Type B pancreatic cell (in vitro differentiated cells): ENCODE measurements around the gene HIVEP2. TPM values are rescaled to one million over a fixed set of nuclear protein-coding genes. Genes with fewer than 3 reads are reported as not detected.

Source experiments
- DNase-seq: peaks from one replicate; pipeline ENCODE4 v3.0.0; 2021; ENCODE audit warnings: mixed read lengths; ENCODE audit not compliant: unreplicated experiment; ENCODE audit errors: extremely low spot score
- H3K27ac Mint-ChIP-seq: 2 replicates; pipeline ENCODE4 v1.8.0; 2021; ENCODE audit warnings: mild to moderate bottlenecking, mixed read lengths
- H3K27me3 Mint-ChIP-seq: 2 replicates; pipeline ENCODE4 v1.8.0; 2021; ENCODE audit warnings: mixed read lengths
- H3K36me3 Mint-ChIP-seq: 2 replicates; pipeline ENCODE4 v1.8.0; 2021; ENCODE audit warnings: mixed read lengths
- H3K4me1 Mint-ChIP-seq: one replicate; pipeline ENCODE4 v1.8.0; 2021; ENCODE audit warnings: mixed read lengths; ENCODE audit not compliant: unreplicated experiment
- H3K4me3 Mint-ChIP-seq: 2 replicates; pipeline ENCODE4 v1.8.0; 2021; ENCODE audit warnings: mild to moderate bottlenecking, mixed read lengths
- H3K9me3 Mint-ChIP-seq: 2 replicates; pipeline ENCODE4 v1.8.0; 2021; ENCODE audit warnings: mixed read lengths
- CTCF ChIP-seq: fragments of 200-600 bp; sonication (generic); conservative IDR thresholded peaks from 2 replicates; pipeline ENCODE4 v1.5.0; 2021; ENCODE audit warnings: antibody characterized with exemption, mild to moderate bottlenecking
- total RNA-seq: library from RNA; stranded (reverse); gene quantifications from 2 replicates; pipeline ENCODE4 v1.2.1, GENCODE V29; 2021; ENCODE audit warnings: low replicate concordance

Gene HIVEP2
- total RNA-seq, 1 donor from 2014 or later: 12.3 TPM

- Mint-ChIP-seq H3K36me3 (no peaks in the 10 kb centered on the region), H3K4me1 (no peaks in the 10 kb centered on the region), H3K4me3 (no peak overlapping the region), H3K27me3 (no peaks in the 10 kb centered on the region), H3K9me3 (no peaks in the 10 kb centered on the region), H3K27ac (no peak overlapping the region)
- no peak for DNase-seq
- TF ChIP-seq CTCF: no peak
These were observed 226.2 kb downstream of the HIVEP2 start for GRCh38 chr6:142718667-142719191.

GRCh38 chr6:142716097-142716496, 228.9 kb downstream of the HIVEP2 start:
- DNase-seq: no peak
- H3K27ac Mint-ChIP-seq: no peak overlapping the region

GRCh38 chr6:142714951-142715785, 229.8 kb downstream of the HIVEP2 start:
- no peak for TF ChIP-seq CTCF
- no peak overlapping the region for H3K27ac Mint-ChIP-seq
- H3K4me3 Mint-ChIP-seq: no peak overlapping the region
- DNase-seq: no peak
- H3K9me3 Mint-ChIP-seq: peaks cover 2% of the 10 kb centered on the region
- no peaks in the 10 kb centered on the region for H3K36me3 Mint-ChIP-seq
- H3K27me3 Mint-ChIP-seq: no peaks in the 10 kb centered on the region
- no peaks in the 10 kb centered on the region for H3K4me1 Mint-ChIP-seq

More at GRCh38 chr6:142716097-142716496, 228.9 kb downstream of the HIVEP2 start:
- no peaks in the 10 kb centered on the region for H3K27me3 Mint-ChIP-seq
- H3K36me3 Mint-ChIP-seq: no peaks in the 10 kb centered on the region
- H3K4me3 Mint-ChIP-seq: no peak overlapping the region
- no peaks in the 10 kb centered on the region for H3K4me1 Mint-ChIP-seq
- H3K9me3 Mint-ChIP-seq: no peaks in the 10 kb centered on the region
- no peak for TF ChIP-seq CTCF

- DNase-seq: no peak
- no peak for TF ChIP-seq CTCF
- H3K4me3 Mint-ChIP-seq: no peak overlapping the region
- H3K36me3 Mint-ChIP-seq: no peaks in the 10 kb centered on the region
- peaks cover 6% of the 10 kb centered on the region for H3K9me3 Mint-ChIP-seq
- H3K27ac Mint-ChIP-seq: no peak overlapping the region
- no peaks in the 10 kb centered on the region for H3K4me1 Mint-ChIP-seq
- H3K27me3 Mint-ChIP-seq: no peaks in the 10 kb centered on the region
These were observed 231.0 kb downstream of the HIVEP2 start for GRCh38 chr6:142713959-142714358.

- Mint-ChIP-seq H3K36me3 (no peaks in the 10 kb centered on the region), H3K27me3 (no peaks in the 10 kb centered on the region), H3K4me1 (no peaks in the 10 kb centered on the region), H3K9me3 (peaks cover 6% of the 10 kb centered on the region), H3K4me3 (no peak overlapping the region), H3K27ac (no peak overlapping the region)
- no peak for TF ChIP-seq CTCF
- no peak for DNase-seq
These were observed 232.7 kb downstream of the HIVEP2 start for GRCh38 chr6:142712231-142712630.
